ENCODE results near the gene TSHZ2.

TSHZ2 gene

GRCh38 chr20:53299831-53300230, 327.7 kb downstream of the TSHZ2 start:
- no peaks in the 10 kb centered on the region for H3K36me3 ChIP-seq (ENCODE audit: insufficient read depth, low read length)
- H3K9me3 ChIP-seq (ENCODE audit: control insufficient read depth, insufficient read depth, low read length), result no peaks in the 10 kb centered on the region

GRCh38 chr20:53301869-53302268, 329.7 kb downstream of the TSHZ2 start:
- no peaks in the 10 kb centered on the region for H3K9me3 ChIP-seq (ENCODE audit: control insufficient read depth, insufficient read depth, low read length)
- H3K36me3 ChIP-seq (ENCODE audit: insufficient read depth, low read length), result no peaks in the 10 kb centered on the region
- H3K4me1 ChIP-seq (ENCODE audit: insufficient read depth, low read length), result no peaks in the 10 kb centered on the region
- no peak overlapping the region for H3K9ac ChIP-seq (ENCODE audit: low read depth, low read length)

More at GRCh38 chr20:53299831-53300230, 327.7 kb downstream of the TSHZ2 start:
- H3K9ac ChIP-seq (ENCODE audit: low read depth, low read length), result no peak overlapping the region
- H3K4me1 ChIP-seq (ENCODE audit: insufficient read depth, low read length), result peaks cover 2% of the 10 kb centered on the region; the same call in 1 of the 2 replicates

GRCh38 chr20:53302695-53303412, 330.7 kb downstream of the TSHZ2 start:
- Histone ChIP-seq H3K9me3 (ENCODE audit: control insufficient read depth, insufficient read depth, low read length) (no peaks in the 10 kb centered on the region), H3K9ac (ENCODE audit: low read depth, low read length) (no peak overlapping the region), H3K4me1 (ENCODE audit: insufficient read depth, low read length) (no peaks in the 10 kb centered on the region), H3K36me3 (ENCODE audit: insufficient read depth, low read length) (no peaks in the 10 kb centered on the region)

- Histone ChIP-seq H3K4me1 (ENCODE audit: insufficient read depth, low read length) (no peaks in the 10 kb centered on the region), H3K9ac (ENCODE audit: low read depth, low read length) (no peak overlapping the region), H3K36me3 (ENCODE audit: insufficient read depth, low read length) (no peaks in the 10 kb centered on the region), H3K9me3 (ENCODE audit: control insufficient read depth, insufficient read depth, low read length) (no peaks in the 10 kb centered on the region)
Observed at GRCh38 chr20:53303413-53303760, 331.2 kb downstream of the TSHZ2 start.

- no peaks in the 10 kb centered on the region for H3K9me3 ChIP-seq (ENCODE audit: control insufficient read depth, insufficient read depth, low read length)
Observed at GRCh38 chr20:53304146-53304545, 332.0 kb downstream of the TSHZ2 start.

GRCh38 chr20:53306192-53306805, 334.1 kb downstream of the TSHZ2 start:
- no peak overlapping the region for H3K9ac ChIP-seq (ENCODE audit: low read depth, low read length)
- H3K9me3 ChIP-seq (ENCODE audit: control insufficient read depth, insufficient read depth, low read length), result no peaks in the 10 kb centered on the region; the same call in 1 of the 2 replicates
- H3K4me1 ChIP-seq (ENCODE audit: insufficient read depth, low read length), result no peaks in the 10 kb centered on the region
- no peaks in the 10 kb centered on the region for H3K36me3 ChIP-seq (ENCODE audit: insufficient read depth, low read length)

More at GRCh38 chr20:53304146-53304545, 332.0 kb downstream of the TSHZ2 start:
- Histone ChIP-seq H3K9ac (ENCODE audit: low read depth, low read length) (no peak overlapping the region), H3K36me3 (ENCODE audit: insufficient read depth, low read length) (no peaks in the 10 kb centered on the region), H3K4me1 (ENCODE audit: insufficient read depth, low read length) (no peaks in the 10 kb centered on the region)

- H3K4me1 ChIP-seq (ENCODE audit: insufficient read depth, low read length), result no peaks in the 10 kb centered on the region
- no peaks in the 10 kb centered on the region for H3K36me3 ChIP-seq (ENCODE audit: insufficient read depth, low read length)
- no peak overlapping the region for H3K9ac ChIP-seq (ENCODE audit: low read depth, low read length)
- H3K9me3 ChIP-seq (ENCODE audit: control insufficient read depth, insufficient read depth, low read length), result no peaks in the 10 kb centered on the region; the same call in 1 of the 2 replicates
Observed at GRCh38 chr20:53307964-53308597, 335.9 kb downstream of the TSHZ2 start.

GRCh38 chr20:53309515-53309914, 337.4 kb downstream of the TSHZ2 start:
- Histone ChIP-seq H3K36me3 (ENCODE audit: insufficient read depth, low read length) (no peaks in the 10 kb centered on the region), H3K9me3 (ENCODE audit: control insufficient read depth, insufficient read depth, low read length) (no peaks in the 10 kb centered on the region; the same call in 1 of the 2 replicates), H3K4me1 (ENCODE audit: insufficient read depth, low read length) (no peaks in the 10 kb centered on the region), H3K9ac (ENCODE audit: low read depth, low read length) (no peak overlapping the region)

GRCh38 chr20:53312957-53313356, 340.8 kb downstream of the TSHZ2 start:
- no peaks in the 10 kb centered on the region; the same call in 1 of the 2 replicates for H3K9me3 ChIP-seq (ENCODE audit: control insufficient read depth, insufficient read depth, low read length)
- peaks cover 23% of the 10 kb centered on the region for H3K4me1 ChIP-seq (ENCODE audit: insufficient read depth, low read length)
- H3K9ac ChIP-seq (ENCODE audit: low read depth, low read length), result no peak overlapping the region
- no peaks in the 10 kb centered on the region for H3K36me3 ChIP-seq (ENCODE audit: insufficient read depth, low read length)

- no peaks in the 10 kb centered on the region; the same call in none of the 2 replicates for H3K9me3 ChIP-seq (ENCODE audit: control insufficient read depth, insufficient read depth, low read length)
- no peaks in the 10 kb centered on the region for H3K36me3 ChIP-seq (ENCODE audit: insufficient read depth, low read length)
- peaks cover 23% of the 10 kb centered on the region for H3K4me1 ChIP-seq (ENCODE audit: insufficient read depth, low read length)
- H3K9ac ChIP-seq (ENCODE audit: low read depth, low read length), result no peak overlapping the region; the same call in 1 of the 2 replicates
Observed at GRCh38 chr20:53316206-53316937, 344.2 kb downstream of the TSHZ2 start.

GRCh38 chr20:53319200-53319599, 347.0 kb downstream of the TSHZ2 start:
- no peaks in the 10 kb centered on the region; the same call in none of the 2 replicates for H3K9me3 ChIP-seq (ENCODE audit: control insufficient read depth, insufficient read depth, low read length)
- H3K36me3 ChIP-seq (ENCODE audit: insufficient read depth, low read length), result no peaks in the 10 kb centered on the region
- no peak overlapping the region for H3K9ac ChIP-seq (ENCODE audit: low read depth, low read length)

GRCh38 chr20:53319716-53320115, 347.6 kb downstream of the TSHZ2 start:
- Histone ChIP-seq H3K4me1 (ENCODE audit: insufficient read depth, low read length) (peaks cover 23% of the 10 kb centered on the region), H3K9ac (ENCODE audit: low read depth, low read length) (no peak overlapping the region), H3K36me3 (ENCODE audit: insufficient read depth, low read length) (no peaks in the 10 kb centered on the region), H3K9me3 (ENCODE audit: control insufficient read depth, insufficient read depth, low read length) (no peaks in the 10 kb centered on the region; the same call in none of the 2 replicates)

More at GRCh38 chr20:53319200-53319599, 347.0 kb downstream of the TSHZ2 start:
- peaks cover 23% of the 10 kb centered on the region for H3K4me1 ChIP-seq (ENCODE audit: insufficient read depth, low read length)

- no peak overlapping the region for H3K9ac ChIP-seq (ENCODE audit: low read depth, low read length)
- no peaks in the 10 kb centered on the region for H3K36me3 ChIP-seq (ENCODE audit: insufficient read depth, low read length)
- no peaks in the 10 kb centered on the region; the same call in none of the 2 replicates for H3K9me3 ChIP-seq (ENCODE audit: control insufficient read depth, insufficient read depth, low read length)
- H3K4me1 ChIP-seq (ENCODE audit: insufficient read depth, low read length), result peaks cover 16% of the 10 kb centered on the region
Observed at GRCh38 chr20:53320701-53321100, 348.5 kb downstream of the TSHZ2 start.

- Histone ChIP-seq H3K36me3 (ENCODE audit: insufficient read depth, low read length) (no peaks in the 10 kb centered on the region), H3K4me1 (ENCODE audit: insufficient read depth, low read length) (peaks cover 11% of the 10 kb centered on the region), H3K9ac (ENCODE audit: low read depth, low read length) (no peak overlapping the region), H3K9me3 (ENCODE audit: control insufficient read depth, insufficient read depth, low read length) (no peaks in the 10 kb centered on the region; the same call in none of the 2 replicates)
Observed at GRCh38 chr20:53321596-53321995, 349.4 kb downstream of the TSHZ2 start.

All from ES-I3 (cell line).